HG03280 (cell line): ENCODE data around the gene UBA5.
"Not testable (repeated sequence)": the region's sequence is repeated elsewhere in the genome, so short reads cannot be mapped to it uniquely, and the experiment has no call there.

ENCODE experiments used
- ATAC-seq: cut with Tn5 transposase; IDR thresholded peaks from one replicate; pipeline ENCODE4 v1.9.1; 2021; ENCODE audit warnings: mild to moderate bottlenecking, moderate library complexity; ENCODE audit not compliant: unreplicated experiment

Gene UBA5

DNA sequence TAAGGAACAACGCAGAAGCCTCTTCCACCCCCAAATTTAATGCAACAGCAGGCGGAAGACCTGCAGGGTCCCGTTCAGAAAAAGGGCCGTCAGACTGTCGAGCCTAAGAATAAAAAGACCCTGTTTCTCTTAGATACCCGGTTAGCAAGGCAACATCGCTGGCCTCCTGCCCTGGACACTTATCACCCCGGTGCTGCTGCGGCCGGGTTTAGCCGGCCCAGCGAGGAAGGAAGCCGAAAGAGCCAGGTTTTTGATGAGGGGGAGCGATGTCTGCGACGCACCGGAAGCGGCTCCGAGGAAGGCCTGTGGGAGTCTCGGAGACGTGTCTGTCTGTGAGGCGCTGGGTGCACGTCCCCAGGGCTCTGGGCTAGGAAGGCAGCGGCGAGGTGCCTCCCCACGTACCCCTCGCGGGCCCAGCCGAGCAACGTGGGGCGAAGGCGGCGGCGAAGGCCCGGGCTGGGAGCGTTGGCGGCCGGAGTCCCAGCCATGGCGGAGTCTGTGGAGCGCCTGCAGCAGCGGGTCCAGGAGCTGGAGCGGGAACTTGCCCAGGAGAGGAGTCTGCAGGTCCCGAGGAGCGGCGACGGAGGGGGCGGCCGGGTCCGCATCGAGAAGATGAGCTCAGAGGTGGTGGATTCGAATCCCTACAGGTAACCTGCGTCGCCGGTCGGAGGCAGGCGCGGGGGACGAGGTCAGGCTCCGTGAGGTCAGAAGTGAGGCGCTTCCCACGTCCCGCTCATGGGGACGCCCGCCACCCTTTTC, at the start of gene UBA5:
TSS of gene UBA5 (plus strand) at position 278 of the 759 bp plus-strand sequence. CDS start at position 487, 209 bp downstream.
- peak; percentile 74 for ATAC-seq

DNA sequence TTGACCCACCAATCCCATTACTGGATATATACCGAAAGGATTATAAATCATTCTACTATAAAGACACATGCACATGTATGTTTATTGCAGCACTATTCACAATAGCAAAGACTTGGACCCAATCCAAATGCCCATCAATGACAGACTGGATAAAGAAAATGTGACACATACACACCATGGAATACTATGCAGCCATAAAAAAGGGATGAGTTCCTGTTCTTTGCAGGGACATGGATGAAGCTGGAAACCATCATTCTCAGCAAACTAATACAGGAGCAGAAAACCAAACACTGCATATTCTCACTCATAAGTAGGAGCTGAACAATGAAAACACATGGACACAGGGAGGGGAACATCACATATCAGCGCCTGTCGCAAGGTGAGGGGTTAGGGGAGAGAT, 44.8 kb upstream of the UBA5 start:
- not testable (repeated sequence) for ATAC-seq

DNA sequence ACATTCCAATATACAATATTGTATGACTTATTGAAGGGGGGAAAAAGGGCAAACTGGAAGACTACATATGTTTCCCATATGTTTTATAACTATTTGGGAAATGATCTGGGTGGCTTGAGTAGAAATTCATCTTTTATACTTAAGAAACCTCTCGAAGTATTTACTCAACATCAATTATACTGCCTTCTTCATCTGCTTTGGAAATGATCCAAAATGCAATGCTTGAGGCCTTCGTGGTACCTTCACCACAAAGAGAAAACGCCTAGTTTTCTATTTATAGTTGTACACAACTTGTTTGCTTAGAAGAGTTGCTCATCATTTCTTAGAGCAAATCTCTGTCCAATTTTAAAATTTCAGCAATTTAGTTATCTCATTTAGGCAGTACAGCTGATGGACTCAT, 44.2 kb upstream of the UBA5 start:
- ATAC-seq = no peak

DNA sequence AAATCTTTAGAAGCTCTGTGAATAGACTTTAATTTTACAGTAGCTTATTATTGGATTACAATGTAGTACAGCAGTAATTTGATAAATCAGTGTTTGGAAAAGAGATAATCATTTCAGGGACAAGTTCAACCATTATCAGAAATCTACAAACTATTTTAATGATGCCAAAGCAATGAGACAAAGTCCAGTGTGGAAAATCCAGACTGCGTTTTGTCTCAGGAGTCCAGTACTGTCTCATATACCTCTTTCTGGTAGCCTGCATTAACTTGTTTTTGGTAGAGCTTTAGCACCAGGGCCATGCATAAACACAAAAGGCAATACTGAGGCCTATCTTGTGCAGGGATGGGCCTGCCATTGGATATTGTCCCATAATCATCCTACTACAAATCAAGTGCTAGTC, 43.3 kb upstream of the UBA5 start:
- no peak for ATAC-seq

DNA sequence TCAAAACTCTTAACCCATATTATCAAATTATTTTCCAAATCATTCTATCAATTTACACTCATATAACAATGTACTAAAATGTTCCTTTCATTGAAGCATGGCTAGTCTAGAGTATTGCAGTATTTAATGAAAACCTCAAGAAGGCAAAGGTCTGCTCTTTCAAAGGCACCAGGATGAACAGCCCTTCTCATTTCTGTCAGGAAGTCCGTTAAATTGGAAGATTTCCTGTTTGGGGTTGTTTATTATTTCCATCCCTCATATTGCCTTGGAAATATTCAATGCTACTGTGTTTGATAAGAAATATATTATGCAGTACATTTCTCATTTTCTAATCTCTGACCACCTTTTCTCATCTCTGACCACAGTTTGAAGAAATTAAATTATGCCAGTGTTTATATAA, 38.0 kb upstream of the UBA5 start:
- ATAC-seq = no peak

DNA sequence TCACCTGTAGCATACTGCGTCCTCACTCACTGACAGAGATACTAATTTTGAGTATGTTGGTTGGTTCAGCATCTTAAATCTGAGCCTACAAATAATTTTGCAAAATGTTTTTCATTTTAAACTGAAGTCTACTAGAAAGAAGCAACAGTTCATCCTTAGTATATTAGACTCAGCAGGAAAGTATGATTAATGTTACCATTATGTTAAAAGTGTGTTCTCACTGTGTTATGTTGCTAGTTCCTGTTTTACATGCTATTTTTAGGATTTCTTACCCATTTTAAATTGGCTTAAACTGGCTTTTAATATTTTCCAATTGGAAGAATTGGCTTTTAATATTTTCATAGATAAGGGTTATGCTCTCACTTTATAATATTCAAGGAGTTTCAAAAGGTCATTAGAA, 37.4 kb upstream of the UBA5 start:
- no peak for ATAC-seq

DNA sequence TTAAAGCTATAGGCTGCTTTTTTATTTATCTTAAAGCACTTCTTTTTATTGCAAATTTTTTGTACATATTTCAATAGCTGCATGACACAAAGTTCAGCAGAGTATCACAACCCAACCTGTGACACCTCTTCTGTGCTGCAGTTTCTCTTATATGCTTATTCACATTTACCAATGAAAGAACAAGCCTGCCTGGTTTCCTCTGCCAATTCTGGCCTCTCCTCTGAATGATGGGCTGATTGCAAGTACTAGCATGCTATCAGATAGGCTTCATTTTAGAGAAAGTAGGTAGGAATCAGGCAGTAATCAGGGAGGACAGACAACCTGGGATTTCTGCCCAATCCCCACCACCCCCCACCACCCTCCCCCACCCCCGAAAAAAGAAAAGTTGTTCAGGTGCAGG, 36.5 kb upstream of the UBA5 start:
- no peak for ATAC-seq

DNA sequence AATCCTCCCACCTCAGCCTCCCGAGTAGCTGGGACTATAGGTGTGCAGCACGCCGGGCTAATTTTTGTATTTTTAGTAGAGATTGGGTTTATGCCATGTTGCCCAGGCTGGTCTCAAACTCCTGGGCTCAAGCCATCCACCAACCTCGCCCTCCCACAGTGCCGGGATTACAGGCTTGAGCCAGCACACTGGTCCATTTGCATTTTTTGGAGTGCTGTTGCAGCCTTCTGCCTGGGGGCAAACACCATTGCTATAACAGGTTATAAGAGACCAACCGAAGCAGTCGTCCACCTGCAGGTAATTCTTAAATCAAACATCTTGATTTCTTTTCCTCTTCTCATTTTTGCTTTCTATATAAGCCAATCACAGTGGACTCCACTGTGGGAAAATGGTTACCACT, 35.3 kb upstream of the UBA5 start:
- ATAC-seq = no peak

DNA sequence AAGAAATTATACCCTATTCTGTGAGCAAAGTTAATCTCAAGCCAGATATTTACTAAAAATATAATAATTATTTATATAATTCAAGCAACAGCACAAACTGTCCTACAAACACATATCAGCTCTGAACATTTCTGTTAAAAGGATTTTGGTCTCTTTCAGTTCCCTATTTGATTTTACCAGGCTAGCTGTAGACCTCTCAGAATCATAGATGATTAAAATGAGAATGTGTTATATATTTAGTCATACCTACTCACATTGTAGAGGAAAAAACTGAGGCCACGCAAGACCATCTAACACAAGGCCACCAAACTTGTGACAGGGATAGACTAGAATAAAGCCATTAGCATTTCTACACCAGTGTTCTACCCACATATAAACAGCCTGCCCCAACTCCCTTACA, 34.5 kb upstream of the UBA5 start:
- no peak for ATAC-seq

DNA sequence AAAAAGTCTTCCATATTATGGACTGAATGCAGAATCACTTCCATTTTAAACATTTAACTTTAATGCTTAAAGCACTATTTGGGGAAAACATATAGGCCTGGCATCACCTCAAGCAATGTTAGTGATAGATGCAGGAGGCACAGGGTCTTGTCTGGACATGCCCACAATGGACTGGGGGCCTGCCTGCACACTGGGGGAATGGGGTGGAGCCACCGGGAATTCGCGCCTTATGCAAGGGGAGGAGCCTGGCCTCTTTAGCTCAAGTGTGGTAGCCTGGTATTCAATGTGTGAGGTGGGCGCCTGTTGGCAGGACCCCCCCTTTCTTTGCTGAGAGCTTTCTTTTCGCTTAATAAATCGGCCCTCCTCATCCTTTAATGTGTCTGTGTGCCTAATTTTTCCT, 33.2 kb upstream of the UBA5 start:
- ATAC-seq = no peak

DNA sequence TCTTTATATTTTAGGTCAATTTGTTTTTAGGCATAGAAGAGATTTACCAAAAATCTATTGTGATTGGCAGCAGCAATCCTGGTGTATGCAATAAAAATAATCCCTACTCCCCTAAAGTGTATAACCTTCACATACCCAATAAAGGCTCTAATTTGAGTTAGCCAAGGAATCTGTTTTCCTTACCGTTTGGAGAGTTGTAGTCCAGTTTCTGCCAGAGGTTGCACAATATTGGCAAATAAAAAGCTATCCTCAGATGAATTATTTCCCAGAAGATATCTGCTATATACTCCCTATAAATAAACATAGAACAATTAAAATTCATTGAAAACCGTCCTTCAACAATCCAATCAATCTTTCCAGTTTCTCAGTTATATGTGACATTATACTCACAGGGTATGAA, 32.0 kb upstream of the UBA5 start:
- no peak for ATAC-seq

DNA sequence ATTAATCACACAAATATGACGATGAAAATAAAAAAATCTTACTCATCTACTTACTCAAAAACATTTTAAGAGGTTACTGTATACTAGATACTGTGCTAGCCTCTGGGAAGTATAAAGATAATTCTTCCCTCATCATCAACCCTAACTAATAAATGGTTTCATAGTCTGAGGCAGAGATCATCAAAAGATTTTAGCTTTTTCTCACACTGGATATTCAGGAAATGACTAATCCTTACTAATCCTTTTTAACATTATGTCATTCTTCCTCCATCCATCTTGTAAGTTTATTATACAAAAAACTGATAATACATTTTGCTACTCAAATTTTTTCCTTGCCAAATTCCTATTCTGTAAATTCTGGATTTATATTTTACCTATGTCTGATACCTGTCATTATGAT, 30.2 kb upstream of the UBA5 start:
- ATAC-seq = no peak

DNA sequence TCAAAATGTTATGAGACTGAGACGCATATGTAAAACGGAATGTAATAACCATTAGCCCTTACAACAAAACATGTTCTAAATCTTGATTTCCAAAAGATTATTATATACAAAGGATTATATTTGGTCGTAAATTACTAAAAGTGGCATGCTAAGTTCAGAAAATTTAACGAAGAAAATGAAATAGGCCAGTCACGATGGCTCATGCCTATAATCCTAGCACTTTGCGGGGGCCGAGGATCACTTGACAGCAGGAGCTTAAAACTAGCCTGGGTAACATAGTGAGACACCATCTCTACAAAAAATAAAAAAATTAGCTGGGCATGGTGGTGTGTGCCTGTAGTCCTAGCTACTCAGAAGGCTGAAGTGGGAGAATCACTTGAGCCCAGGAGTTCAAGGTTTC, 29.5 kb upstream of the UBA5 start:
- no peak for ATAC-seq

DNA sequence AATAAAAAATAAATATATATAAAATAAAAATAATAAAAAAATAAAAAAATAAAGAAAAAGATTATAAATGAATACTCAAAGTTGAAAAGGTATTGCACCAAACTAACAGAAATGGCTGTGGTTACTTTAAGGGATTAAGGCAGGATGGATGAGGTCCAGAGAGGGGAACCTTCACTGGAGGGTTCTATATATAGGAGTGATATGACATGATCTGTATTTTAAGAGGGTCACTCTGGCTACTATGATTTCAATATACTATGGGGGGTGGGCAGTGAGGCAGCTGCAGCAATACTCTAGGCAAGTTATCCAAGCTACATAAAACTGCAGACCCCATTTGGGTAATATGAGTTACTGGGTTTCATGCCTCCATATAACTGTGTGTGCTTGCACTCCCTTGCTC, 25.1 kb upstream of the UBA5 start:
- ATAC-seq = no peak

DNA sequence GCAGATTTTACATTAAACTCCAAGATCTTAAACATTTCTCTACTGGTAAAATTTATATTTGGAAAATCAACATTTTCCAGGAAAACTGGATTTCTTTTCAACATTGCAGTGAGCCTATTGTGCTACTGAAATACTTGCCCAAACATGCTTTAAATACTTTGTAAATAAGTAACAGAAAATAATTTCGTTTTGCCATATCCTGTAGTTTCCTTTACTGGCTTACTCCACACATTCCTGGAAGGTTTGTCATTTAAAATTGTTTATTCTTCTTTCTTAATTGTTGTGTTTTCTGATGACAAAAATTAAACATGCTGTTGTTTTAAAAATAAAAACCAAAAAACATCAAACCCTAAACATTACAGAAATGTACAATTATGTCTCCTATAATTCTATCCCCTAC, 22.5 kb upstream of the UBA5 start:
- no peak for ATAC-seq

DNA sequence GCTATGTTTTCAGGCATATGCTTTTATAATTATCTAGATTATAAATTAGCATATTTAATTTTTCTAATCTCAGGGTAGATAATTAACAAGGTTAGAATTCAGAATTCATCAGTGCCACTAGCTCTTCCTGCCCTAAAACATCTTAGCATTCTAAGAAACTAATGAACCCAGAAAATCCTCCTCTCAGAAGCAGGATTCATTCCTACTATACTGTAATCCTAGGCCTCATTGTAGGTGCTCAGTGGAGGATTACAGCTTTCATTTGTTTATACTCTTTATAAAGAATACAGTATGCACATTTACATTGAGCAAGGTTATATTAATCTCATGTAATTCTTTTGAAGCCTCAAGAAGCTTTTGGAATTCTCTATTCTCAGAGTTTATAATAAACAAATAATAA, 21.4 kb upstream of the UBA5 start:
- no peak for ATAC-seq

DNA sequence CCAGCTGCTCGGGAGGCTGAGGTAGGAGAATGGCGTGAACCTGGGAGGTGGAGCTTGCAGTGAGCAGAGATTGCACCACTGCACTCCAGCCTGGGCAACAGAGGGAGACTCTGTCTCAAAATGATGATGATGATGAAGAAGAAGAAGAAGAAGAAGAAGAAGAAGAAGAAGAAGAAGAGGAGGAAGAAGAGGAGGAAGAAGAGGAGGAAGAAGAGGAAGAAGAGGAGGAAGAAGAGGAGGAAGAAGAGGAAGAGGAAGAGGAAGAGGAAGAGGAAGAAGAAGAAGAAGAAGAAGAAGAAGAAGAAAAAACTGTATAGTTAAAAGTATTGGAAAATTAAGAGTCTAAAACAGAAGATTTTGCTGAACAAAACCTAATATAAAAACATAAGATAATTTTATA, 18.7 kb upstream of the UBA5 start:
- ATAC-seq = not testable (repeated sequence)

DNA sequence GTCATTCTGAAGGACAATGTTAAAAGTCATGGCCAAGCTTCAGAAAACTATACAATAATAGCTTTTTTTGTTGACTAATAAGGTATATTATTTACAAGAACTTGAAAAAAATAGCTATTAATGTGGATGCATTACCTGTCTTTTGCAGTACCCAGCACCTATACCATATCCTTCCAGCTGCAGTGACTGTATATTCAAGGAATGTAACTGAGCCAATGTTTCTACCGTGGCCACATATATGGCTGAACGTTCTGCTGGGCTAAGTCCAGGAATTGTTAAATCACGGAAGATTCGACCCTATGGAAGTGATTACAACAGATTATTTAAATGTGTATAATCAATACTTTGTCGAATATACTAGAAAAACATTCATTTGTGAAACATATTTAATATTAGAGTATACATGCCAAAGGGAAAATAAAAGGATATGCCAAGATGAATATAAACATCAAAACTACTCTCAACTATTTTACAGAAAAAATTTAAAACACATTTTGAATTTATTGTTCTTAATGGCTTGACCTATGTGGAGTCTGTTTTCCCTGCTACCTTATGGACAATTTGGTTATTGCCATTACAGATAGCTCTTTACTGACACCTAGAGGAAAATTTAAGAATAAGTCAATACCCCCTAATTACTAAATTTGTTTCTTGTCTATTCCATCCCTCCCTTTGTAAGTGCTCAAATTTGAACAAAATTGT, 18.1 kb upstream of the UBA5 start:
- peak; percentile 52 for ATAC-seq

DNA sequence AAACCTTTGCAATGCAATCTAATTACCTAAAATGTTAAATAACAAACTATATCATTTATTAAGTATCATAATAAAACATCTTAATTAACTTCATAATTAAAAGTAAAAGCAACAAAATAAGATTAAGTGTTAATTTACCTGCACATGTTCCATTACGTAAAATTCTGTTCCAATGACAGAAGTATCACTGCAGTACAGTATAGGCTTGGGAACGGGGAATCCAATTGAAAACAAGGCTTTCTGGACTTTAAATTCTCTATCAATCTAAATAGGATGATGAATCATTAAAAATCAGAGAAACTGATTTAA, 17.6 kb upstream of the UBA5 start:
- ATAC-seq = no peak

DNA sequence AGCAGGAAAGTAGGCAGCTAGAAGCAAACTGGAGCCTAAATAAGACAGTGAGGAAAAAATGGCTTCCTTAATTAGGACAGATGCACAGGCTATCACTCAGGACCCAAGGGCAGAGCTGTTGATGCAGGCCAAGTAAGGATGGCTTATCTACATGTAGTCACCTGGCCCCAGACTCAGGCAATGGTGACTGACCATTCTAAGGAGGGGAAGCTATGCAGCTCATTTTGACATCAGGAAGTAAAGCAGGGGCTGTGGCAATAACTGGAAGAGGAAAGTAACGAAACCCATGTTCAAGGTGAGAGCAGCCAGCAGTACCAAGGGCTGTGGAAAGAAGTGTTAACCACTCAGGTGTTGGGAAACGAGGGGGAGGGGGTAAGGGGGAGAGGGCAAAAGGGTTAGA, 16.8 kb upstream of the UBA5 start:
- no peak for ATAC-seq

DNA sequence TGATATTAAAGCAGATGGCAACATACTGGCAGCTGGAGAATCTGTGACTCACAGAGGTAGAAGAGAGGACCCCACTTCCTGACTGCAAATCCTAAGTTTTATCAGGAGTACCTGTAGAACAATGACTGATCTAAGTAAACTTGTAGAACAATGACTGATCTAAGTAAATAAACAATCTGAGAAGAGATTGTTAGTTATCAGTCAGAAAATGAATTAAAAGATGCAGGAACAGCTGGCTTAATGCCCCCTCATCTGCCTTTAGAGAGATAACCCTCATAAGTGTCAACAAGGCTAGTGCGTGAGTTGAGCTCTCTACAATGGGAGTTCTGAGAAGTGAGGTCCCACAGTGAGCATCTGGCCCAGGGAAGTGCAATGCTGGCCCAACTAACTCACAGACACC, 15.1 kb upstream of the UBA5 start:
- no peak for ATAC-seq

DNA sequence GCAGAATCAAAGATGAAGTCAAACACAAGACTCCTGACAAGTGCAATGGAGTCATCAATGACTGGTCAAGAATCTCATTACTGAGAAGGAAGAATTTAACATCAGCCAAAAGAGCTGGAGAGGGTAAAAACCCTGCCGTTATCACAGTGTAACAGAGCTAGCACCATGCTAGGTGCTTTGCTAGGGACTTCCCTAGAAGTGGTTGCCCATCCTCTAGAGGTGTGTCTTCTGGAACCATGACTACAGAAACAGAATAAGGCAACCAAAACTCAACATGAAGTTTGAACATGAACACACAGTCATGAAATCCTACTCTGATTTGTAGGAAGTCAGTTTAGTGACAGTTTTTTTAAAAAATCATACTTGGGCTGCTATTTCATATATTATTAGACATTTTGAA, 10.0 kb upstream of the UBA5 start:
- no peak for ATAC-seq
